PC-3 (cell line): ENCODE data around the gene DLK1. TPM values are rescaled to one million over a fixed set of nuclear protein-coding genes. Genes with fewer than 3 reads are reported as not detected.

Experiments
- ATAC-seq: fragments of 200-7000 bp; cut with Tn5 transposase; 2 replicates; pipeline ENCODE4 v1.9.1; 2020; ENCODE audit warnings: mild to moderate bottlenecking, moderate library complexity
- BruUV-seq: library from RNA; stranded (reverse); fragments of 400-500 nt; replicated peaks from 2 replicates; lab custom pipeline; 2021; lab: Mats Ljungman, UMichigan
- CTCF ChIA-PET: fragments of 300-600 bp; sonication (Branson Sonifier 250); formaldehyde crosslinking; loops from one replicate; lab custom pipeline; 2022; ENCODE audit warnings: antibody characterized with exemption; lab: Charles Lee
- POLR2A ChIA-PET: fragments of 300-600 bp; sonication (Branson Sonifier 250); formaldehyde crosslinking; loops from one replicate; lab custom pipeline; 2022; ENCODE audit warnings: antibody characterized with exemption; ENCODE audit not compliant: unreplicated experiment; lab: Charles Lee
- DNase-seq: peaks from one replicate; pipeline ENCODE4 v3.0.0-alpha.2; 2015
- H2AFZ ChIP-seq: fragments of 300-600 bp; sonication (generic); 2 replicates; pipeline ENCODE4 v1.6.0; 2016; ENCODE audit warnings: antibody characterized with exemption, low read length
- H3F3A ChIP-seq: fragments of 300-600 bp; sonication (generic); one replicate; pipeline ENCODE4 v1.6.0; 2017; ENCODE audit warnings: antibody characterized with exemption, low read length, control low read depth, mild to moderate bottlenecking; ENCODE audit not compliant: unreplicated experiment
- H3K27ac ChIP-seq: fragments of 300-600 bp; sonication (generic); 2 replicates; pipeline ENCODE4 v1.5.1; 2016; ENCODE audit warnings: mild to moderate bottlenecking, low read length
- H3K27me3 ChIP-seq: fragments of 300-600 bp; sonication (generic); 2 replicates; pipeline ENCODE4 v1.6.1; 2016; ENCODE audit warnings: low read length, mixed read lengths
- H3K36me3 ChIP-seq: fragments of 300-600 bp; sonication (generic); 2 replicates; pipeline ENCODE4 v1.6.1; 2016; ENCODE audit warnings: low read depth, mixed run types, low read length, mixed read lengths
- H3K4me1 ChIP-seq: fragments of 300-600 bp; sonication (generic); 2 replicates; pipeline ENCODE4 v1.5.1; 2016; ENCODE audit warnings: low read length; ENCODE audit not compliant: insufficient read depth
- H3K4me2 ChIP-seq: fragments of 300-600 bp; sonication (generic); 2 replicates; pipeline ENCODE4 v1.6.0; 2016; ENCODE audit warnings: low read length
- H3K4me3 ChIP-seq: fragments of 300-600 bp; sonication (generic); 2 replicates; pipeline ENCODE4 v1.5.1; 2016; ENCODE audit warnings: mild to moderate bottlenecking, low read length, mixed read lengths
- H3K79me2 ChIP-seq: fragments of 300-600 bp; sonication (generic); 2 replicates; pipeline ENCODE4 v1.6.1; 2017; ENCODE audit warnings: low read length, mixed read lengths
- H3K9ac ChIP-seq: fragments of 300-600 bp; sonication (generic); 2 replicates; pipeline ENCODE4 v1.6.0; 2016; ENCODE audit warnings: mild to moderate bottlenecking, low read length
- H3K9me2 ChIP-seq: fragments of 300-600 bp; sonication (generic); replicated peaks from 2 replicates; pipeline ENCODE4 v1.6.1; 2016; ENCODE audit warnings: mixed run types, low read length, mixed read lengths
- H3K9me3 ChIP-seq: fragments of 300-600 bp; sonication (generic); 2 replicates; pipeline ENCODE4 v1.6.1; 2016; ENCODE audit warnings: low read length, mixed read lengths
- H4K20me1 ChIP-seq: fragments of 300-600 bp; sonication (generic); 2 replicates; pipeline ENCODE4 v1.6.1; 2016; ENCODE audit warnings: low read length, mixed read lengths
- EZH2 ChIP-seq: fragments of 300-600 bp; sonication (generic); IDR thresholded peaks from one replicate; pipeline ENCODE4 v1.6.1; 2017; ENCODE audit warnings: antibody characterized with exemption, mild to moderate bottlenecking, low read length; ENCODE audit not compliant: unreplicated experiment
- EZH2phosphoT487 ChIP-seq: fragments of 300-600 bp; sonication (generic); IDR thresholded peaks from 2 replicates; pipeline ENCODE4 v1.6.1; 2018; ENCODE audit warnings: mild to moderate bottlenecking, antibody characterized with exemption, low read length, borderline replicate concordance
- intact Hi-C: fragments of 100-400 bp; cut with micrococcal nuclease; formaldehyde crosslinking; loops from 2 replicates; pipeline ENCODE4 v1.9.0; 2023
- total RNA-seq: library from RNA; depleted of rRNA; stranded (reverse); fragments of >200 nt; gene quantifications from 2 replicates; pipeline ENCODE4 v1.2.3, GENCODE V29; 2014
- TF ChIP-seq, protein P1 (sequence below): fragments of 300-600 bp; sonication (generic); conservative IDR thresholded peaks from 2 replicates; pipeline ENCODE4 v1.5.1; 2017; ENCODE audit warnings: antibody characterized with exemption, low read depth, mild to moderate bottlenecking, low read length

The DLK1 gene
- total RNA-seq, 1 experiment from 2014 or later = not detected

DNA sequence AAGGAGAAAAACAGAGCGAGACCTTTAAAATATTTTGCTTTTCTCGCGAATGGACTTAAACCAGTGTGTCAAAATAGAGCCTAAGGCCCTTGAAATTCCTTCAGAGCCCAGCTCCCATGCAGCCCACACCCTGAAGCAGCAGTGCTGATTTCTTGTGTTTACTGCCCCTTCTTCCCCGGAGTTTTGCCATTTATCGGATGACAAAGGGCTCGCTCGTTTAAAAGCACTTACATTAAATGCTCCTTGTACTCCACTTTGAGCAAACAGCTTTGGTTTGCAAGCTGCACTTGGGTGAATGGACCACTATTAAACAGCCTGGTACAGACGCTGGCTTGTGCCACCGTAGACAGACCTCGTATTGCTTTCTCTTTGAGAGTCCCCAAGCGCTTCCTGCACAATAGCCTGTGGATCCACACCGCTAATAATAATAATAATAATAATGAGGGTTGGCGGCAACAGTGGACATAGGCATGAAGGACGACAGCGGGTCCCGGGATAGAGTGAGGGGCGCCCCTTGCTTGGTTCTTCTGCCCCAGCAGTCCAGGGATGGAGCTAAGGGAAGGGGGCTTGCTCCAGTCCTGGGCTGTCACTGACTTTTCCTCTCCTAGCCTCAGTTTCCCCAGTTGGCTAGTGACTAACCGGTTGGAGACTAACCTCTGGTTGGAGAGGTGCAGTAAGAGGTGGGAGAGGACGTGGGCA, 6.6 kb downstream of the DLK1 start:
- Histone ChIP-seq H3K27ac (no peak overlapping the region), H3K9me3 (no peaks in the 10 kb centered on the region), H3K9ac (no peak overlapping the region), H3K27me3 (peaks cover 44% of the 10 kb centered on the region), H3K4me3 (no peak overlapping the region), H4K20me1 (no peaks in the 10 kb centered on the region), H2AFZ (no peak overlapping the region), H3K9me2 (no peaks in the 10 kb centered on the region), H3K36me3 (no peaks in the 10 kb centered on the region), H3K79me2 (no peaks in the 10 kb centered on the region), H3K4me2 (no peak overlapping the region), H3F3A (no peaks in the 10 kb centered on the region), H3K4me1 (no peaks in the 10 kb centered on the region)
- intact Hi-C loops = no loop called here
- ChIA-PET POLR2A (no interaction called here), CTCF (no interaction called here)
- BruUV-seq = no TSS peak
- ATAC-seq (no peak), DNase-seq (no peak)
- TF ChIP-seq, protein P1, sequence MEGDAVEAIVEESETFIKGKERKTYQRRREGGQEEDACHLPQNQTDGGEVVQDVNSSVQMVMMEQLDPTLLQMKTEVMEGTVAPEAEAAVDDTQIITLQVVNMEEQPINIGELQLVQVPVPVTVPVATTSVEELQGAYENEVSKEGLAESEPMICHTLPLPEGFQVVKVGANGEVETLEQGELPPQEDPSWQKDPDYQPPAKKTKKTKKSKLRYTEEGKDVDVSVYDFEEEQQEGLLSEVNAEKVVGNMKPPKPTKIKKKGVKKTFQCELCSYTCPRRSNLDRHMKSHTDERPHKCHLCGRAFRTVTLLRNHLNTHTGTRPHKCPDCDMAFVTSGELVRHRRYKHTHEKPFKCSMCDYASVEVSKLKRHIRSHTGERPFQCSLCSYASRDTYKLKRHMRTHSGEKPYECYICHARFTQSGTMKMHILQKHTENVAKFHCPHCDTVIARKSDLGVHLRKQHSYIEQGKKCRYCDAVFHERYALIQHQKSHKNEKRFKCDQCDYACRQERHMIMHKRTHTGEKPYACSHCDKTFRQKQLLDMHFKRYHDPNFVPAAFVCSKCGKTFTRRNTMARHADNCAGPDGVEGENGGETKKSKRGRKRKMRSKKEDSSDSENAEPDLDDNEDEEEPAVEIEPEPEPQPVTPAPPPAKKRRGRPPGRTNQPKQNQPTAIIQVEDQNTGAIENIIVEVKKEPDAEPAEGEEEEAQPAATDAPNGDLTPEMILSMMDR = no peak
- no peak for TF ChIP-seq EZH2phosphoT487
- no peak for TF ChIP-seq EZH2

DNA sequence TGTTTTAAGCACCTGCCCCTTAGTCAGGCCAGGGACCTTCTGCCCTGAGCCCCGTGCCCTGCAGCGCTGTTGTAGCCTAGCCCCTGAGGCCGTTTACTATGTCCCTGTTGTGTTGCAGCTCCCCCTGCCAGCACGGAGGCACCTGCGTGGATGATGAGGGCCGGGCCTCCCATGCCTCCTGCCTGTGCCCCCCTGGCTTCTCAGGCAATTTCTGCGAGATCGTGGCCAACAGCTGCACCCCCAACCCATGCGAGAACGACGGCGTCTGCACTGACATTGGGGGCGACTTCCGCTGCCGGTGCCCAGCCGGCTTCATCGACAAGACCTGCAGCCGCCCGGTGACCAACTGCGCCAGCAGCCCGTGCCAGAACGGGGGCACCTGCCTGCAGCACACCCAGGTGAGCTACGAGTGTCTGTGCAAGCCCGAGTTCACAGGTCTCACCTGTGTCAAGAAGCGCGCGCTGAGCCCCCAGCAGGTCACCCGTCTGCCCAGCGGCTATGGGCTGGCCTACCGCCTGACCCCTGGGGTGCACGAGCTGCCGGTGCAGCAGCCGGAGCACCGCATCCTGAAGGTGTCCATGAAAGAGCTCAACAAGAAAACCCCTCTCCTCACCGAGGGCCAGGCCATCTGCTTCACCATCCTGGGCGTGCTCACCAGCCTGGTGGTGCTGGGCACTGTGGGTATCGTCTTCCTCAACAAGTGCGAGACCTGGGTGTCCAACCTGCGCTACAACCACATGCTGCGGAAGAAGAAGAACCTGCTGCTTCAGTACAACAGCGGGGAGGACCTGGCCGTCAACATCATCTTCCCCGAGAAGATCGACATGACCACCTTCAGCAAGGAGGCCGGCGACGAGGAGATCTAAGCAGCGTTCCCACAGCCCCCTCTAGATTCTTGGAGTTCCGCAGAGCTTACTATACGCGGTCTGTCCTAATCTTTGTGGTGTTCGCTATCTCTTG, 7.6 kb downstream of the DLK1 start:
- no peak for TF ChIP-seq EZH2
- H3K27me3 ChIP-seq = peaks cover 36% of the 10 kb centered on the region
- no peak overlapping the region for H3K4me2 ChIP-seq
- H3K4me3 ChIP-seq = no peak overlapping the region
- BruUV-seq = no TSS peak
- no peaks in the 10 kb centered on the region for H3K36me3 ChIP-seq
- H3K27ac ChIP-seq = no peak overlapping the region
- no peaks in the 10 kb centered on the region for H3K79me2 ChIP-seq
- H3K9me2 ChIP-seq = no peaks in the 10 kb centered on the region
- no peaks in the 10 kb centered on the region for H3F3A ChIP-seq
- no peak overlapping the region for H3K9ac ChIP-seq
- H2AFZ ChIP-seq = no peak overlapping the region
- no peak for DNase-seq
- no peaks in the 10 kb centered on the region for H3K9me3 ChIP-seq
- no peak for ATAC-seq
- H3K4me1 ChIP-seq = no peaks in the 10 kb centered on the region
- intact Hi-C loops = no loop called here
- CTCF ChIA-PET = no interaction called here
- H4K20me1 ChIP-seq = no peaks in the 10 kb centered on the region
- POLR2A ChIA-PET = no interaction called here

DNA sequence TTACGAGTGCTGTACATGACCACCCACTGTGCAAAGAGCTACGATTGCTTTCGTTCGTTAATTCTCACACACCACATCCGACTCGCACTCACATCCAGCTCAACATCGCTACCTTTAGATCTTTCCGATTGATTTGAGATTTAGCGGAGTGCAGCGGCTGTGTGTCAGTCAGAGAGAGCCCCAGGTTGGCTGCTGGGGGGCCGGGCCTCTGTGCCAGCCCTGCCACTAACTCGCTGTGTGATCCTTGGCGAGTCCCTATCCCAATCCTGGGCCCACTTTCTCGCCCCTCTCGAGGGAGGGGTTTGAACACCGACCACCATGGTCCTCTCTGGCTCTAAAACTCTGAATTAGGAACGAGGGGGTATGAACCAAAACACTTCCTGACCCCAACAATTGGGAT, 8.6 kb downstream of the DLK1 start:
- ATAC-seq = no peak
- no peak for DNase-seq
- H3K9me2 ChIP-seq = no peaks in the 10 kb centered on the region
- no peaks in the 10 kb centered on the region for H3K9me3 ChIP-seq
- no peak overlapping the region for H3K27ac ChIP-seq
- H4K20me1 ChIP-seq = no peaks in the 10 kb centered on the region
- no TSS peak for BruUV-seq
- no peaks in the 10 kb centered on the region for H3K36me3 ChIP-seq
- H3K27me3 ChIP-seq = peaks cover 27% of the 10 kb centered on the region
- no peak overlapping the region for H2AFZ ChIP-seq
- no peak overlapping the region for H3K4me3 ChIP-seq
- ChIA-PET CTCF (interaction anchor here (0.6 kb wide), 1 partner anchor 116 kb away, joined by 4 read pairs; no protein-coding TSS in a partner anchor), POLR2A (no interaction called here)
- no peaks in the 10 kb centered on the region for H3K79me2 ChIP-seq
- H3K4me2 ChIP-seq = no peak overlapping the region
- no peak overlapping the region for H3K9ac ChIP-seq
- intact Hi-C loops = no loop called here
- no peak for TF ChIP-seq EZH2
- TF ChIP-seq, protein P1 = no peak
- no peak for TF ChIP-seq EZH2phosphoT487
- H3K4me1 ChIP-seq = no peaks in the 10 kb centered on the region
- H3F3A ChIP-seq = no peaks in the 10 kb centered on the region
